Spleen (tissue), 11 donors: ENCODE measurements around the gene CRIP2. TPM values are rescaled to one million over a fixed set of nuclear protein-coding genes. Genes with fewer than 3 reads are reported as not detected.

ENCODE experiments used
- DNase-seq: peaks from one replicate; pipeline ENCODE4 v3.0.0-alpha.2; 2020
- H3K27ac ChIP-seq, 8 donors: fragments of 200-600 bp; sonication (generic) in 7 of 8; 1 replicate in 4 of 8; 2 replicates in 4 of 8; pipeline versions ENCODE4 v1.5.0 to v1.8.0; 2016 to 2021; ENCODE audit warnings: inconsistent platforms in 4 of 8, mild to moderate bottlenecking in 4 of 8, moderate library complexity in 1 of 8
- H3K27me3 ChIP-seq, 7 donors: fragments of 200-600 bp; sonication (generic) in 6 of 7; replicated peaks in 1 of 7; 1 replicate in 4 of 7; 2 replicates in 3 of 7; pipeline versions ENCODE4 v1.5.0 to v1.8.0; 2016 to 2021; ENCODE audit warnings: inconsistent platforms in 3 of 7, mild to moderate bottlenecking in 1 of 7
- H3K36me3 ChIP-seq, 6 donors: fragments of 200-600 bp; sonication (generic) in 5 of 6; 1 replicate in 4 of 6; 2 replicates in 2 of 6; pipeline versions ENCODE4 v1.5.0 to v1.8.0; 2016 to 2021; ENCODE audit warnings: inconsistent platforms in 2 of 6
- H3K4me1 ChIP-seq, 6 donors: fragments of 200-600 bp; sonication (generic) in 5 of 6; 1 replicate in 3 of 6; 2 replicates in 3 of 6; pipeline versions ENCODE4 v1.5.0 to v1.8.0; 2016 to 2021; ENCODE audit warnings: inconsistent platforms in 3 of 6
- H3K4me3 ChIP-seq, 8 donors: fragments of 200-600 bp; sonication (generic) in 7 of 8; 1 replicate in 4 of 8; 2 replicates in 4 of 8; pipeline versions ENCODE4 v1.5.0 to v1.8.0; 2016 to 2021; ENCODE audit warnings: inconsistent platforms in 4 of 8, mild to moderate bottlenecking in 4 of 8, moderate library complexity in 2 of 8
- H3K9me3 ChIP-seq, 8 donors: fragments of 200-600 bp; sonication (generic) in 7 of 8; 1 replicate in 4 of 8; 2 replicates in 4 of 8; pipeline versions ENCODE4 v1.5.0 to v1.8.0; 2016 to 2021; ENCODE audit warnings: inconsistent platforms in 4 of 8
- POLR2A ChIP-seq, 3 donors: fragments of 450-650 bp; IDR thresholded peaks; one replicate each; pipeline ENCODE4 v1.5.1; 2017; ENCODE audit warnings: antibody characterized with exemption in 3 of 3, mild to moderate bottlenecking in 1 of 3
- POLR2AphosphoS5 ChIP-seq, 3 donors: sonication (generic); formaldehyde crosslinking; IDR thresholded peaks; one replicate each; pipeline ENCODE4 v1.5.1; 2017; ENCODE audit warnings: antibody characterized with exemption in 3 of 3
- WGBS, 5 donors: extraction: QIAGEN DNeasy Blood & Tissue Kit in 3 of 5; methylation state at CpG; one replicate each; pipeline versions ENCODE4 v1.1.5 to v1.1.7; 2013 to 2018; 5-methylcytosine and 5-hydroxymethylcytosine counted together
- intact Hi-C: fragments of 100-400 bp; cut with DNase I; formaldehyde crosslinking; loops from one replicate; pipeline ENCODE4 v1.15.0; 2023; ENCODE audit warnings: low total_unique reads
- polyA plus RNA-seq, 3 donors: library from polyadenylated mRNA; stranded (reverse); fragments of 200-250 nt; gene quantifications; one replicate each; pipeline ENCODE4 v1.2.1, GENCODE V29; 2013
- total RNA-seq, 7 donors: library from RNA; depleted of rRNA in 3 of 7; stranded (reverse); fragments of >200 nt in 3 of 7; fragmentation: NEBNext Ultra II Directional in 4 of 7; extraction: Animal tissue kit (Norgen Biotek cat#: 25700) in 4 of 7; gene quantifications; one replicate each; pipeline versions ENCODE4 v1.1.0 to v1.2.1, GENCODE V29; 2016 to 2021
- TF ChIP-seq, protein P1 (sequence below), 11 experiments: fragments of 200-600 bp in 7 of 11; fragments of 450-650 bp in 4 of 11; sonication (generic) in 4 of 11; IDR thresholded peaks in 8 of 11; conservative IDR thresholded peaks in 3 of 11; 1 replicate in 7 of 11; 2 replicates in 4 of 11; pipeline versions ENCODE4 v1.4.0 to v1.8.0; 2016 to 2021; ENCODE audit warnings: antibody characterized with exemption in 11 of 11, inconsistent platforms in 4 of 11, mild to moderate bottlenecking in 1 of 11
- donor health status: healthy with polysubstance abuse.
- donor health status: DM: no; HTN: no; CAD: no; lungs with moderate emphysema.
- donor health status: DM: no; HTN: no; CAD: no.
- donor health status: Bipolar disorder and iron deficiency.
- donor health status: healthy.
- donor health status: DM: no; HTN: no; CAD: no.
- donor health status: DM: yes; HTN: yes; CAD: no.

Gene CRIP2
- total and polyA plus RNA-seq, 10 donors, result 68.6 to 181 (median 111) TPM

DNA sequence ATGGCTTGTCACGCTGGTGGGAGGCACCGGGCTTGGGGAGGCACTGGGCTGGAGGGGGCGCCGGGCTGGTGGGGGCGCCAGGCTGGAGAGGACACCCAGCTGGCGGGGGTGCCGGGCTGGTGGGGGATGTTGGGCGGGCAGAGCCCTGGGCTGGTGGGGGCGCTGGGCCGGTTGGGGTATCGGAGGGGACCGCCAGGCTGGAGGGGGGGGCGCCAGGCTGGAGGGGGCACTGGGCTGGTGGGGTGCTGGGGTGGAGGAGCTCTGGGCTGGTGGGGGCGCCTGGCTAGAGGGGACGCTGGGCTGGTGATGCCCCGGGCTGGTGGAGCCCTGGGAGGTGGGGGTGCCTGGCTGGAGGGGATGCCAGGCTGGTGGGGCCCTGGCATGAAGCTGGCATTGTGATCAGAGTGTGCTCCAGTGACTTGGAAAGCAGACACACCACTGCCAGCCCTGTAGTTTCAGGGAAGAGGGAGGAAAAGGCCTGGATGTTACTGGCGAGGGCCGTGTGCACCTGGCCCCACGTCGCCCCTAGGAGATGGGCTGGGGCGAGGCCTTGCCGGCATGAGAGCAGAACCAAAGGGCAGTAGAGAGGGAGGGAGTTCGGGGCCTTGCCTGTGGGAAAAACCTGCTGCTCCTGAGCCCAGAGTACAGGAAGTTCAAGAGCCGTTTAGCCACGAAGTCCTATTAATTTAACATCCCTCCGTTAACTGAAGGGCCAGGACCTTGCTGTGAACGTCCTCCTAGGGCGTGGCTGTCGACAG lies 29.5 kb downstream of the CRIP2 start:
- intact Hi-C loops, result no loop called here
- no peak for TF ChIP-seq POLR2A (IDR thresholded peaks at IDR 0.05)
- TF ChIP-seq, protein P1, sequence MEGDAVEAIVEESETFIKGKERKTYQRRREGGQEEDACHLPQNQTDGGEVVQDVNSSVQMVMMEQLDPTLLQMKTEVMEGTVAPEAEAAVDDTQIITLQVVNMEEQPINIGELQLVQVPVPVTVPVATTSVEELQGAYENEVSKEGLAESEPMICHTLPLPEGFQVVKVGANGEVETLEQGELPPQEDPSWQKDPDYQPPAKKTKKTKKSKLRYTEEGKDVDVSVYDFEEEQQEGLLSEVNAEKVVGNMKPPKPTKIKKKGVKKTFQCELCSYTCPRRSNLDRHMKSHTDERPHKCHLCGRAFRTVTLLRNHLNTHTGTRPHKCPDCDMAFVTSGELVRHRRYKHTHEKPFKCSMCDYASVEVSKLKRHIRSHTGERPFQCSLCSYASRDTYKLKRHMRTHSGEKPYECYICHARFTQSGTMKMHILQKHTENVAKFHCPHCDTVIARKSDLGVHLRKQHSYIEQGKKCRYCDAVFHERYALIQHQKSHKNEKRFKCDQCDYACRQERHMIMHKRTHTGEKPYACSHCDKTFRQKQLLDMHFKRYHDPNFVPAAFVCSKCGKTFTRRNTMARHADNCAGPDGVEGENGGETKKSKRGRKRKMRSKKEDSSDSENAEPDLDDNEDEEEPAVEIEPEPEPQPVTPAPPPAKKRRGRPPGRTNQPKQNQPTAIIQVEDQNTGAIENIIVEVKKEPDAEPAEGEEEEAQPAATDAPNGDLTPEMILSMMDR (IDR thresholded peaks at IDR 0.05 in 8 of 11, conservative IDR thresholded peaks at IDR 0.05 in 3 of 11), result no peak
- TF ChIP-seq POLR2AphosphoS5 (IDR thresholded peaks at IDR 0.05), result no peak
- Histone ChIP-seq H3K27me3 (peaks cover 0 to 29% (median 5%) of the 10 kb centered on the region in 7 donors), H3K27ac (no peak overlapping the region), H3K36me3 (peaks cover 0 to 1% (median 0%) of the 10 kb centered on the region in 6 donors), H3K4me3 (no peak overlapping the region), H3K4me1 (no peaks in the 10 kb centered on the region), H3K9me3 (no peaks in the 10 kb centered on the region)
- 73 to 82% (median 77%) methylated on average over 23 to 29 of the region's 29 CpGs for WGBS, 5 donors
- no peak for DNase-seq

DNA sequence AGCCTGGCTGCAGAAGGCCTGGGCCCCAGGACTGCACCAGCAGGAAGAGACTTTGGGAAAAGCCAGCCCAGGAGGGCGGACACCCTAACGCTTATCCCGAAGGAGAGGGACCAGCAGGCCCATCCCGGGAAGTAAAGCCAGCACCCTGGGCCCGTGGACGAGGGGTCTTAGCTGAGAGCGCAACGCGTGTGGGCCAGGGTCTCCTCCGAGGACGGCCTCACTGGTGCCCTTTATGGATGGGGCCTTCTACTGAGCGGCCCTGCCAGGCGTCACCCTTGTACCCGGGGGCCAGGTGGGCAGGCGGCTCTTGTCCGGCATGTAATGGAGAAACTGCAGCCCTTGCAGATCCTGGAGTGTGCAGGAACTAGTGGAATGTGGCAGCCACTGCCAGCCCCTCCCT lies 30.5 kb downstream of the CRIP2 start:
- intact Hi-C loops, result no loop called here
- Histone ChIP-seq H3K4me3 (no peak overlapping the region), H3K36me3 (no peaks in the 10 kb centered on the region), H3K4me1 (no peaks in the 10 kb centered on the region), H3K27ac (no peak overlapping the region), H3K9me3 (no peaks in the 10 kb centered on the region), H3K27me3 (peaks cover 0 to 38% (median 5%) of the 10 kb centered on the region in 7 donors)
- WGBS, 5 donors, result 88 to 96% (median 94%) methylated on average over 12 to 16 of the region's 16 CpGs
- DNase-seq, result no peak
- TF ChIP-seq, protein P1 (IDR thresholded peaks at IDR 0.05 in 8 of 11, conservative IDR thresholded peaks at IDR 0.05 in 3 of 11), result no peak
- no peak for TF ChIP-seq POLR2AphosphoS5 (IDR thresholded peaks at IDR 0.05)
- TF ChIP-seq POLR2A (IDR thresholded peaks at IDR 0.05), result no peak

DNA sequence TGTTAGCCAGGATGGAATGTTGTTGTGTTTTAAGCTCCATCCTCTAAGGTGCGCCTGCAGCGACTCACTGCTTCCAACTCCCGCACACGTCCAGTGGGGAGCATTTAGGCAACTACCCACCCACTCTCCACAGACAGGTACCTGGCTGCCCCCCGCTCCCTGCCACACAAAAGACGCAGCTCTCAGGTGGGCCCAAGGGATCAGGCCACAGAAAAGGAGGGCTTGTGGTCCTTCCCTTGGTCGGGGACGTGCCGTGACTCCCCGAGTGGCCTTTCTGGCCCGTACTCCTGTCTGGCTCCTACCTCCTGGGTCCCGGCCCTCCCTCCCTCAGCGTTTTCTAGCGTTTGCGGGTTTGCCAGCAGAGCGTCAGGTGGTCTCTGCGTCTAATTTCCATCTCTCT lies 32.6 kb downstream of the CRIP2 start:
- peaks cover 0 to 58% (median 8%) of the 10 kb centered on the region in 7 donors for H3K27me3 ChIP-seq
- DNase-seq, result no peak
- intact Hi-C loops, result no loop called here
- no peaks in the 10 kb centered on the region for H3K4me1 ChIP-seq
- H3K27ac ChIP-seq, result no peak overlapping the region
- H3K36me3 ChIP-seq, result no peaks in the 10 kb centered on the region
- no peak overlapping the region for H3K4me3 ChIP-seq
- H3K9me3 ChIP-seq, result no peaks in the 10 kb centered on the region
- 61 to 68% (median 63%) methylated on average over 14 to 17 of the region's 17 CpGs for WGBS, 5 donors
- TF ChIP-seq, protein P1 (IDR thresholded peaks at IDR 0.05 in 8 of 11, conservative IDR thresholded peaks at IDR 0.05 in 3 of 11), result no peak

DNA sequence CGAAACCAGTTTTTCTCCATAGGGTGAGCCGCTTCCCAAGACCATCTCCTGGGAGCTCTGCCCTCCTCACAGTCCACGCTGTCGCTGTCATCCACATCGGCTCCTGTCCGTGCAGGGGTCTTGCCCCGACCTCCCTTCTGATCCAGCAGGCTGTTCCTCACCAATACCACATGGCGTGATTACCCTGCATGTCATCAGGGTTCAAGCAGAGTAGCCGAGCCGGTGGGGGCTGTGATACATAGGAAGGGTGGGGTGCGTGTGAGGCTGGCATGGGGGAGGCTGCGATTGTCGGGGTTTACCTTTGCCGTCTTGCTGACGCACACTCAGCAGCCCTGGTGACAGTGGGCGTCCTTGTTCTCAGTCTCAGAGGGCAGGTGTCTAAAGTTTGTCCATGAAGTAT lies 33.4 kb downstream of the CRIP2 start:
- no peaks in the 10 kb centered on the region for H3K9me3 ChIP-seq
- DNase-seq, result no peak
- H3K27me3 ChIP-seq, result peaks cover 0 to 58% (median 8%) of the 10 kb centered on the region in 7 donors
- 77 to 86% (median 84%) methylated on average over 15 to 16 of the region's 16 CpGs for WGBS, 5 donors
- intact Hi-C loops, result no loop called here
- H3K36me3 ChIP-seq, result no peaks in the 10 kb centered on the region
- no peak overlapping the region for H3K4me3 ChIP-seq
- no peak overlapping the region for H3K27ac ChIP-seq
- TF ChIP-seq, protein P1 (IDR thresholded peaks at IDR 0.05 in 8 of 11, conservative IDR thresholded peaks at IDR 0.05 in 3 of 11), result no peak
- TF ChIP-seq POLR2A (IDR thresholded peaks at IDR 0.05) (no peak), POLR2AphosphoS5 (IDR thresholded peaks at IDR 0.05) (no peak)
- no peaks in the 10 kb centered on the region for H3K4me1 ChIP-seq
